ENCODE measurements around the gene RPS14.

DNA sequence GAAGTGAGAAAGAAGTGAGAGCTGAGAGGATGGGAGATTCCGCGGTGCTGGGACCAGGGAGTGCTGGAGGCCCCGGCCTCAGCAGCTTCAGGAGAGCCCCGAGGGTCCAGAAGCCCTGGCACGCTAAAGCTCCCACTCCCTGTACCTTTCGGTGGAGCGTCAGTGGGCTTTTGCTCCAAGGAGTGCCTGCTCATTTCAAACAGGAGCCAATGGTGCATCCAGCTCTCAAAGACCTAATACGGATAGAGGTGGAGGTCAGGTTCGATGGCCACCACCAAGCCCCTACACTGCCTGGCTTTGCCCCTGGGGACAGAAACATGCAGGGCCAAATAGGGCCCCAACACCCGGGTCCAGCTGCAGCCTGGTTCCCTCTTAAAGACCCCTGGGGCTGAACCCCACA lies 45.0 kb downstream of the RPS14 start:
- no peak for TF ChIP-seq SMC3 (IDR thresholded peaks at IDR 0.05; ENCODE audit: low read depth, low read length)
- TF ChIP-seq RCOR1 (IDR thresholded peaks at IDR 0.05; ENCODE audit: insufficient replicate concordance, low read length) = no peak
- TF ChIP-seq, protein P1, sequence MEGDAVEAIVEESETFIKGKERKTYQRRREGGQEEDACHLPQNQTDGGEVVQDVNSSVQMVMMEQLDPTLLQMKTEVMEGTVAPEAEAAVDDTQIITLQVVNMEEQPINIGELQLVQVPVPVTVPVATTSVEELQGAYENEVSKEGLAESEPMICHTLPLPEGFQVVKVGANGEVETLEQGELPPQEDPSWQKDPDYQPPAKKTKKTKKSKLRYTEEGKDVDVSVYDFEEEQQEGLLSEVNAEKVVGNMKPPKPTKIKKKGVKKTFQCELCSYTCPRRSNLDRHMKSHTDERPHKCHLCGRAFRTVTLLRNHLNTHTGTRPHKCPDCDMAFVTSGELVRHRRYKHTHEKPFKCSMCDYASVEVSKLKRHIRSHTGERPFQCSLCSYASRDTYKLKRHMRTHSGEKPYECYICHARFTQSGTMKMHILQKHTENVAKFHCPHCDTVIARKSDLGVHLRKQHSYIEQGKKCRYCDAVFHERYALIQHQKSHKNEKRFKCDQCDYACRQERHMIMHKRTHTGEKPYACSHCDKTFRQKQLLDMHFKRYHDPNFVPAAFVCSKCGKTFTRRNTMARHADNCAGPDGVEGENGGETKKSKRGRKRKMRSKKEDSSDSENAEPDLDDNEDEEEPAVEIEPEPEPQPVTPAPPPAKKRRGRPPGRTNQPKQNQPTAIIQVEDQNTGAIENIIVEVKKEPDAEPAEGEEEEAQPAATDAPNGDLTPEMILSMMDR (conservative IDR thresholded peaks at IDR 0.05; ENCODE audit: low read depth, low read length) = no peak
- no peak for TF ChIP-seq BHLHE40 (IDR thresholded peaks at IDR 0.05; ENCODE audit: low read depth, low read length)
- no peak for TF ChIP-seq CEBPB (IDR thresholded peaks at IDR 0.05; ENCODE audit: low read depth, low read length)
- TF ChIP-seq POLR2A (IDR thresholded peaks at IDR 0.05; ENCODE audit: low read depth, low read length) = no peak
- TF ChIP-seq USF2 (IDR thresholded peaks at IDR 0.05; ENCODE audit: low read depth, low read length) = no peak
- TF ChIP-seq CHD1 (IDR thresholded peaks at IDR 0.05; ENCODE audit: low read depth, low read length) = no peak
- TF ChIP-seq MAZ (IDR thresholded peaks at IDR 0.05; ENCODE audit: borderline replicate concordance, low read depth, low read length) = no peak
